Measurements from ENCODE around the gene PDE11A. TPM values are rescaled to one million over a fixed set of nuclear protein-coding genes. Genes with fewer than 3 reads are reported as not detected.

The PDE11A gene
- total and polyA plus RNA-seq, 2 of the 13 experiments (the other 11 are each of a cell fraction or from before 2014, with no cell fraction given): 1.2 to 1.7 TPM

DNA sequence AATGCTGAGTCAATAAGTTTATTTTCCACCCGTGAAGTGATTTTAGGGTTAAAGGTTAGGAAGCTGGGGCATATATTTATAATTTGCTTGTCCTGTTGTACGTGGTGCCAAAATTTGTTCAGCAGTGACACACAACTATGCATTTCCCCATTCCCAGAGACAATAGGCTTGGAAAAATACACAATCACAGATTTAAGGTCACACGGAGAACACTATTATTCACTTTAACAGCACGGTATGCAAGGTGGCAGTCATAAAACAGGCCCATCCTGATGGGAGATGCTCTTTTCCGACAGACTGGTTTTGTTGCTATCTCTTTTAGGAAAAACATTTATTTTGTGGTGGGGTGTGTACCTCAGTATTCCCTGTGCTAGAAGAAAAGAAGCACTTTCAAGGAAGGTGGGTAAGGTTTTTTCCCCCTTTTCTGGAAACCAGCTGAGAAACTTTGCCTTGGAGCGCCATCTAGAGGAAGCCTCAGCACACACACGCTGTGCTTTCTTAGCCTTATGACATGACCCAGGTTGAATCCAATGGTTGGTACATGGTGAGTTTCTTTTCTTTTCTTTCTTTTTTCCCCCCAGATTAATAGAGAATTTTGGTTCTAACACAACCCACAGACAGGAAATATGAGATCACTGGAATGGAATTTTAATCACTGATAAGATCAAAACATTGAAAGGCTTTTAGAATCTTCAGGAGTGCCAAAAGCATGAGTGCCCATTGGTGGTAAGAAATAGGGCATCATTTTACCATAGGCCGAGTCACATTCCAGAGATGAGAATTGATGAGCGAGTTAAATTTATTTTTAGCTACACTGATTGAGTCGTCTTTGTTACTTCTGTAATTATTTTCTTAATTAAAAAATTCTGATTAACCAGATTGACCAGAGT is 347.9 kb downstream of the PDE11A start (continued):
- TF ChIP-seq PCBP2 (optimal IDR thresholded peaks at IDR 0.05; ENCODE audit: low read depth, low read length, poor library complexity, severe bottlenecking) (no peak), SIX4 (CRISPR knock-in tag; IDR thresholded peaks at IDR 0.05) (no peak), YY1 (IDR thresholded peaks at IDR 0.05; ENCODE audit: insufficient read depth, insufficient replicate concordance, low read depth, low read length) (no peak), KLF16 (CRISPR knock-in tag; IDR thresholded peaks at IDR 0.05) (0 out of 4 replicates have a peak, but pooled peaks of 1 of the 2 experiments have one; percentile 18), THAP11 (CRISPR knock-in tag; IDR thresholded peaks at IDR 0.05) (peak; percentile 29; the same call in 1 of the 2 replicates), THRA (CRISPR knock-in tag; IDR thresholded peaks at IDR 0.05; ENCODE audit: borderline replicate concordance) (0 out of 2 replicates have a peak, but pooled peaks have one; percentile 44), ZFP62 (CRISPR knock-in tag; IDR thresholded peaks at IDR 0.05) (no peak), ZNF337 (CRISPR knock-in tag; IDR thresholded peaks at IDR 0.05; ENCODE audit: borderline replicate concordance, low read depth) (0 out of 2 replicates have a peak, but pooled peaks have one; percentile 43), NFYC (CRISPR knock-in tag; IDR thresholded peaks at IDR 0.05) (no peak), DRAP1 (CRISPR knock-in tag; IDR thresholded peaks at IDR 0.05) (0 out of 2 replicates have a peak, but pooled peaks have one; percentile 24), MXD3 (CRISPR knock-in tag; IDR thresholded peaks at IDR 0.05) (no peak), ZBTB21 (CRISPR knock-in tag; IDR thresholded peaks at IDR 0.05) (no peak), SMC3 (IDR thresholded peaks at IDR 0.05; ENCODE audit: low read length) (peak; percentile 85), RORA (CRISPR knock-in tag; IDR thresholded peaks at IDR 0.05) (no peak), RAD21 (CRISPR knock-in tag; IDR thresholded peaks at IDR 0.05) (peak; percentile 82), MTERF4 (CRISPR knock-in tag; IDR thresholded peaks at IDR 0.05) (0 out of 2 replicates have a peak, but pooled peaks have one; percentile 34), KLF12 (CRISPR knock-in tag; IDR thresholded peaks at IDR 0.05; ENCODE audit: borderline replicate concordance) (no peak), ZNF574 (CRISPR knock-in tag; IDR thresholded peaks at IDR 0.05) (no peak)
- TF ChIP-seq, protein P1, sequence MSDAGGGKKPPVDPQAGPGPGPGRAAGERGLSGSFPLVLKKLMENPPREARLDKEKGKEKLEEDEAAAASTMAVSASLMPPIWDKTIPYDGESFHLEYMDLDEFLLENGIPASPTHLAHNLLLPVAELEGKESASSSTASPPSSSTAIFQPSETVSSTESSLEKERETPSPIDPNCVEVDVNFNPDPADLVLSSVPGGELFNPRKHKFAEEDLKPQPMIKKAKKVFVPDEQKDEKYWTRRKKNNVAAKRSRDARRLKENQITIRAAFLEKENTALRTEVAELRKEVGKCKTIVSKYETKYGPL (CRISPR knock-in tag; IDR thresholded peaks at IDR 0.05): no peak
- TF ChIP-seq, protein P2, sequence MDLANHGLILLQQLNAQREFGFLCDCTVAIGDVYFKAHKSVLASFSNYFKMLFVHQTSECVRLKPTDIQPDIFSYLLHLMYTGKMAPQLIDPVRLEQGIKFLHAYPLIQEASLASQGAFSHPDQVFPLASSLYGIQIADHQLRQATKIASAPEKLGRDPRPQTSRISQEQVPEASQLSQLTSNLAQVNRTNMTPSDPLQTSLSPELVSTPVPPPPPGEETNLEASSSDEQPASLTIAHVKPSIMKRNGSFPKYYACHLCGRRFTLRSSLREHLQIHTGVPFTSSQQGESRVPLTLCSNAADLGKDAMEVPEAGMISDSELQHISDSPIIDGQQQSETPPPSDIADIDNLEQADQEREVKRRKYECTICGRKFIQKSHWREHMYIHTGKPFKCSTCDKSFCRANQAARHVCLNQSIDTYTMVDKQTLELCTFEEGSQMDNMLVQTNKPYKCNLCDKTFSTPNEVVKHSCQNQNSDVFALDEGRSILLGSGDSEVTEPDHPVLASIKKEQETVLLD (CRISPR knock-in tag; IDR thresholded peaks at IDR 0.05; ENCODE audit: low read depth): no peak
